OCI-LY3 (cell line): ENCODE measurements around the gene GSS.

Experiments used
- CTCF ChIP-seq: fragments of 200-600, 300-600 bp; sonication (generic); IDR thresholded peaks from 2 replicates; pipeline ENCODE4 v1.5.1; 2014; ENCODE audit warnings: antibody characterized with exemption, low read length, low read depth
- EZH2phosphoT487 ChIP-seq: fragments of 200-600 bp; shearing (Covaris generic); IDR thresholded peaks from 2 replicates; pipeline ENCODE4 v1.6.1; 2018; ENCODE audit warnings: antibody characterized with exemption, mixed run types, low read depth

- no peak for TF ChIP-seq CTCF
- TF ChIP-seq EZH2phosphoT487: no peak
These were observed 45.5 kb upstream of the GSS start for GRCh38 chr20:35000922-35001595.
